ENCODE measurements around the gene TAF5L. TPM values are rescaled to one million over a fixed set of nuclear protein-coding genes. Genes with fewer than 3 reads are reported as not detected.

TAF5L gene
- total and polyA plus RNA-seq, 5 experiments from 2014 or later, result 4.1 to 22.4 (median 4.2) TPM

GRCh38 chr1:229620876-229621275 lies 5.0 kb downstream of the TAF5L start:
- Mint-ChIP-seq H3K9me3 (no peaks in the 10 kb centered on the region), H3K27ac (no peak overlapping the region), H3K27me3 (no peaks in the 10 kb centered on the region), H3K4me1 (peaks cover 39 to 65% (median 60%) of the 10 kb centered on the region in 4 donors), H3K36me3 (peaks cover 0 to 2% (median 0%) of the 10 kb centered on the region in 3 donors), H3K4me3 (no peak overlapping the region)
- ATAC-seq (no peak), DNase-seq (no peak)
- POLR2A ChIA-PET, result no interaction called here

GRCh38 chr1:229619614-229620013 lies 6.3 kb downstream of the TAF5L start:
- H3K27ac Mint-ChIP-seq, result peak overlapping the region in 2 of 10 donors; percentile 7 to 60
- H3K36me3 Mint-ChIP-seq, result peaks cover 0 to 3% (median 0%) of the 10 kb centered on the region in 3 donors
- ATAC-seq, result no peak
- H3K4me3 Mint-ChIP-seq, result peak overlapping the region in 1 of 10 donors; percentile 12
- no peaks in the 10 kb centered on the region for H3K27me3 Mint-ChIP-seq
- no peaks in the 10 kb centered on the region for H3K9me3 Mint-ChIP-seq
- DNase-seq, result no peak
- H3K4me1 Mint-ChIP-seq, result peaks cover 32 to 62% (median 54%) of the 10 kb centered on the region in 4 donors
- POLR2A ChIA-PET, result no interaction called here

- ATAC-seq (no peak), DNase-seq (no peak)
- H3K27ac Mint-ChIP-seq, result no peak overlapping the region
- H3K4me1 Mint-ChIP-seq, result peaks cover 29 to 59% (median 48%) of the 10 kb centered on the region in 4 donors
- H3K27me3 Mint-ChIP-seq, result no peaks in the 10 kb centered on the region
- no peaks in the 10 kb centered on the region for H3K9me3 Mint-ChIP-seq
- H3K36me3 Mint-ChIP-seq, result peaks cover 0 to 8% (median 0%) of the 10 kb centered on the region in 3 donors
- POLR2A ChIA-PET, result no interaction called here
- H3K4me3 Mint-ChIP-seq, result no peak overlapping the region
Measured at GRCh38 chr1:229619002-229619401, 6.9 kb downstream of the TAF5L start.

GRCh38 chr1:229617351-229618100 lies 8.4 kb downstream of the TAF5L start:
- no peak for DNase-seq
- POLR2A ChIA-PET, result no interaction called here
- peaks cover 24 to 45% (median 36%) of the 10 kb centered on the region in 4 donors for H3K4me1 Mint-ChIP-seq
- no peak overlapping the region for H3K4me3 Mint-ChIP-seq
- H3K36me3 Mint-ChIP-seq, result peaks cover 0 to 23% (median 7%) of the 10 kb centered on the region in 3 donors
- H3K27ac Mint-ChIP-seq, result peak overlapping the region in 1 of 10 donors; percentile 6
- H3K9me3 Mint-ChIP-seq, result no peaks in the 10 kb centered on the region
- no peak for ATAC-seq
- H3K27me3 Mint-ChIP-seq, result no peaks in the 10 kb centered on the region

- POLR2A ChIA-PET, result no interaction called here
- no peak overlapping the region for H3K4me3 Mint-ChIP-seq
- no peaks in the 10 kb centered on the region for H3K27me3 Mint-ChIP-seq
- H3K36me3 Mint-ChIP-seq, result peaks cover 14 to 51% (median 33%) of the 10 kb centered on the region in 3 donors
- no peaks in the 10 kb centered on the region for H3K9me3 Mint-ChIP-seq
- ATAC-seq (no peak), DNase-seq (no peak)
- H3K4me1 Mint-ChIP-seq, result peaks cover 13 to 27% (median 16%) of the 10 kb centered on the region in 4 donors
- H3K27ac Mint-ChIP-seq, result peak overlapping the region in 1 of 10 donors; percentile 28
Measured at GRCh38 chr1:229614701-229615100, 11.2 kb downstream of the TAF5L start.

- H3K27me3 Mint-ChIP-seq, result no peaks in the 10 kb centered on the region
- POLR2A ChIA-PET, result no interaction called here
- H3K27ac Mint-ChIP-seq, result peak overlapping the region in 1 of 10 donors; percentile 28
- peaks cover 14 to 59% (median 38%) of the 10 kb centered on the region in 3 donors for H3K36me3 Mint-ChIP-seq
- no peak overlapping the region for H3K4me3 Mint-ChIP-seq
- peaks cover 8 to 24% (median 11%) of the 10 kb centered on the region in 4 donors for H3K4me1 Mint-ChIP-seq
- no peaks in the 10 kb centered on the region for H3K9me3 Mint-ChIP-seq
- DNase-seq, result no peak
- ATAC-seq, result no peak
Measured at GRCh38 chr1:229613938-229614337, 12.0 kb downstream of the TAF5L start.

- H3K9me3 Mint-ChIP-seq, result no peaks in the 10 kb centered on the region
- H3K27ac Mint-ChIP-seq, result no peak overlapping the region
- H3K4me3 Mint-ChIP-seq, result no peak overlapping the region
- H3K4me1 Mint-ChIP-seq, result peaks cover 0 to 4% (median 0%) of the 10 kb centered on the region in 4 donors
- DNase-seq, result no peak
- H3K27me3 Mint-ChIP-seq, result no peaks in the 10 kb centered on the region
- H3K36me3 Mint-ChIP-seq, result peaks cover 19 to 97% (median 53%) of the 10 kb centered on the region in 3 donors
- ATAC-seq, result no peak
- POLR2A ChIA-PET, result no interaction called here
Measured at GRCh38 chr1:229608590-229608989, 17.3 kb downstream of the TAF5L start.

GRCh38 chr1:229607370-229607769 lies 18.6 kb downstream of the TAF5L start:
- POLR2A ChIA-PET, result no interaction called here
- DNase-seq (no peak), ATAC-seq (no peak)
- Mint-ChIP-seq H3K27ac (peak overlapping the region in 1 of 10 donors; percentile 2), H3K27me3 (no peaks in the 10 kb centered on the region), H3K4me3 (no peak overlapping the region), H3K9me3 (no peaks in the 10 kb centered on the region), H3K4me1 (peaks cover 0 to 2% (median 0%) of the 10 kb centered on the region in 4 donors), H3K36me3 (peaks cover 19 to 95% (median 50%) of the 10 kb centered on the region in 3 donors)

GRCh38 chr1:229603371-229604005 lies 22.4 kb downstream of the TAF5L start:
- no peak for DNase-seq
- POLR2A ChIA-PET, result no interaction called here
- no peaks in the 10 kb centered on the region for H3K27me3 Mint-ChIP-seq

GRCh38 chr1:229600229-229600628 lies 25.7 kb downstream of the TAF5L start:
- no peaks in the 10 kb centered on the region for H3K27me3 Mint-ChIP-seq
- no peak for ATAC-seq
- H3K36me3 Mint-ChIP-seq, result peaks cover 4 to 80% (median 22%) of the 10 kb centered on the region in 3 donors
- H3K4me3 Mint-ChIP-seq, result no peak overlapping the region
- peaks cover 3 to 11% (median 6%) of the 10 kb centered on the region in 4 donors for H3K4me1 Mint-ChIP-seq
- no peak for DNase-seq
- H3K27ac Mint-ChIP-seq, result no peak overlapping the region
- no peaks in the 10 kb centered on the region for H3K9me3 Mint-ChIP-seq
- POLR2A ChIA-PET, result no interaction called here

More at GRCh38 chr1:229603371-229604005, 22.4 kb downstream of the TAF5L start:
- Mint-ChIP-seq H3K4me1 (peaks cover 0 to 4% (median 2%) of the 10 kb centered on the region in 4 donors), H3K4me3 (no peak overlapping the region), H3K36me3 (peaks cover 8 to 89% (median 34%) of the 10 kb centered on the region in 3 donors), H3K27ac (no peak overlapping the region), H3K9me3 (no peaks in the 10 kb centered on the region)
- ATAC-seq, result no peak

GRCh38 chr1:229599218-229599954 lies 26.5 kb downstream of the TAF5L start:
- Mint-ChIP-seq H3K4me1 (peaks cover 3 to 11% (median 6%) of the 10 kb centered on the region in 4 donors), H3K27ac (no peak overlapping the region), H3K27me3 (no peaks in the 10 kb centered on the region), H3K36me3 (peaks cover 4 to 80% (median 28%) of the 10 kb centered on the region in 3 donors), H3K4me3 (no peak overlapping the region), H3K9me3 (no peaks in the 10 kb centered on the region)
- ATAC-seq (no peak), DNase-seq (no peak)
- POLR2A ChIA-PET, result no interaction called here

GRCh38 chr1:229597877-229598276 lies 28.0 kb downstream of the TAF5L start:
- ATAC-seq (no peak), DNase-seq (no peak)
- POLR2A ChIA-PET, result no interaction called here
- Mint-ChIP-seq H3K27ac (peak overlapping the region in 3 of 10 donors; percentile 18 to 62 (median 33)), H3K27me3 (no peaks in the 10 kb centered on the region), H3K36me3 (peaks cover 4 to 84% (median 35%) of the 10 kb centered on the region in 3 donors), H3K9me3 (no peaks in the 10 kb centered on the region), H3K4me3 (no peak overlapping the region), H3K4me1 (peaks cover 3 to 11% (median 6%) of the 10 kb centered on the region in 4 donors)
